Measurements from ENCODE around the gene LBH. TPM values are rescaled to one million over a fixed set of nuclear protein-coding genes. Genes with fewer than 3 reads are reported as not detected.

LBH gene
- total and polyA plus RNA-seq, 2 of the 13 experiments (the other 11 are each of a cell fraction or from before 2014, with no cell fraction given): 0.09 to 0.25 TPM

GRCh38 chr2:30303095-30303494 is 71.8 kb downstream of the LBH start:
- Histone ChIP-seq H3K4me1 (ENCODE audit: insufficient read depth, low read length) (no peaks in the 10 kb centered on the region), H4K20me1 (ENCODE audit: insufficient read depth, low read length) (no peaks in the 10 kb centered on the region), H3K36me3 (replicated peaks in 1 of 2; ENCODE audit: control insufficient read depth in 1 of 2, insufficient read depth in 2 of 2, low read length in 2 of 2) (no peaks in the 10 kb centered on the region), H3K9me3 (ENCODE audit: low read length) (no peaks in the 10 kb centered on the region), H3K79me2 (ENCODE audit: insufficient read depth, low read length) (no peaks in the 10 kb centered on the region), H3K9ac (ENCODE audit: insufficient read depth, low read depth, low read length) (no peak overlapping the region), H3K27ac (ENCODE audit: extremely low read length, insufficient read depth, low read length) (no peak overlapping the region), H3K27me3 (ENCODE audit: control insufficient read depth in 1 of 2, insufficient read depth in 2 of 2, low read length in 2 of 2) (peaks cover 2 to 35% of the 10 kb centered on the region in 2 experiments), H3K4me2 (ENCODE audit: low read depth, low read length) (no peak overlapping the region), H2AFZ (ENCODE audit: low read length) (no peak overlapping the region), H3K4me3 (replicated peaks in 1 of 3; ENCODE audit: insufficient read depth in 1 of 3, low read depth in 2 of 3, low read length in 3 of 3) (no peak overlapping the region)
- intact Hi-C loops (cut with micrococcal nuclease; ENCODE audit: unreplicated experiment): no loop called here
- in situ Hi-C loops (cut with HindIII; ENCODE audit: extremely low pct_ligation_motif_present, low pct_unique_long_range_greater_than_20kb): no loop called here
- no TSS peak for BruUV-seq (replicated peaks)
- ATAC-seq (no peak; the same call in 2 of the 3 replicates), FAIRE-seq (no peak), DNase-seq (ENCODE audit: low spot score) (no peak)
- WGBS (ENCODE audit: low lambda C conversion rate): 32% methylated on average over 11 of the region's 11 CpGs
- ChIA-PET CTCF (ENCODE audit: low intra/inter-chr PET ratio, low total read pairs) (no interaction called here), POLR2A (no interaction called here)
- TF ChIP-seq ZNF552 (CRISPR knock-in tag; IDR thresholded peaks at IDR 0.05; ENCODE audit: borderline replicate concordance): no peak
- TF ChIP-seq ARNTL (CRISPR knock-in tag; IDR thresholded peaks at IDR 0.05): no peak
- no peak for TF ChIP-seq ZNF598 (CRISPR knock-in tag; IDR thresholded peaks at IDR 0.05; ENCODE audit: borderline replicate concordance)
- no peak for TF ChIP-seq ZNF17 (CRISPR knock-in tag; IDR thresholded peaks at IDR 0.05)
- TF ChIP-seq POGZ (CRISPR knock-in tag; IDR thresholded peaks at IDR 0.05): no peak
- no peak for TF ChIP-seq ZBTB39 (CRISPR knock-in tag; IDR thresholded peaks at IDR 0.05)
- no peak for TF ChIP-seq PREB (CRISPR knock-in tag; IDR thresholded peaks at IDR 0.05)
- TF ChIP-seq ZNF7 (CRISPR knock-in tag; IDR thresholded peaks at IDR 0.05): no peak
